Measurements from ENCODE around the gene GOSR1. TPM values are rescaled to one million over a fixed set of nuclear protein-coding genes. Genes with fewer than 3 reads are reported as not detected.
"Not testable (repeated sequence)": the region's sequence is repeated elsewhere in the genome, so short reads cannot be mapped to it uniquely, and the experiment has no call there.

The GOSR1 gene
- total RNA-seq, 1 experiment from 2014 or later: 47.1 TPM

GRCh38 chr17:30436729-30437128, 40.5 kb upstream of the GOSR1 start:
- intact Hi-C loops (cut with micrococcal nuclease; ENCODE audit: unreplicated experiment): loop anchor here (10.0 kb wide), 1 partner anchor 92 kb away; no protein-coding TSS in a partner anchor
- Mint-ChIP-seq H3K9me3 (ENCODE audit: low read depth, unreplicated experiment) (peaks cover 3% of the 10 kb centered on the region), H3K4me1 (ENCODE audit: low read depth, unreplicated experiment) (peaks cover 14% of the 10 kb centered on the region), H3K4me3 (ENCODE audit: low read depth, unreplicated experiment) (no peak overlapping the region), H3K36me3 (ENCODE audit: insufficient read depth, unreplicated experiment) (peaks cover 6% of the 10 kb centered on the region), H3K27ac (ENCODE audit: unreplicated experiment) (no peak overlapping the region), H3K27me3 (ENCODE audit: unreplicated experiment) (no peaks in the 10 kb centered on the region)
- TF ChIP-seq CTCF (IDR thresholded peaks at IDR 0.05; ENCODE audit: unreplicated experiment): no peak
- BruUV-seq (replicated peaks): no TSS peak
- CTCF ChIA-PET: no interaction called here
- no peak for DNase-seq

- TF ChIP-seq CTCF (IDR thresholded peaks at IDR 0.05; ENCODE audit: unreplicated experiment): no peak
- no peak for DNase-seq
- CTCF ChIA-PET: no interaction called here
- no TSS peak for BruUV-seq (replicated peaks)
- H3K9me3 Mint-ChIP-seq (ENCODE audit: low read depth, unreplicated experiment): no peaks in the 10 kb centered on the region
- no peak overlapping the region for H3K27ac Mint-ChIP-seq (ENCODE audit: unreplicated experiment)
- intact Hi-C loops (cut with micrococcal nuclease; ENCODE audit: unreplicated experiment): no loop called here
- H3K4me3 Mint-ChIP-seq (ENCODE audit: low read depth, unreplicated experiment): no peak overlapping the region
- H3K4me1 Mint-ChIP-seq (ENCODE audit: low read depth, unreplicated experiment): no peaks in the 10 kb centered on the region
- H3K27me3 Mint-ChIP-seq (ENCODE audit: unreplicated experiment): no peaks in the 10 kb centered on the region
- H3K36me3 Mint-ChIP-seq (ENCODE audit: insufficient read depth, unreplicated experiment): no peaks in the 10 kb centered on the region
Measured at GRCh38 chr17:30443721-30444120, 33.5 kb upstream of the GOSR1 start.

DNA sequence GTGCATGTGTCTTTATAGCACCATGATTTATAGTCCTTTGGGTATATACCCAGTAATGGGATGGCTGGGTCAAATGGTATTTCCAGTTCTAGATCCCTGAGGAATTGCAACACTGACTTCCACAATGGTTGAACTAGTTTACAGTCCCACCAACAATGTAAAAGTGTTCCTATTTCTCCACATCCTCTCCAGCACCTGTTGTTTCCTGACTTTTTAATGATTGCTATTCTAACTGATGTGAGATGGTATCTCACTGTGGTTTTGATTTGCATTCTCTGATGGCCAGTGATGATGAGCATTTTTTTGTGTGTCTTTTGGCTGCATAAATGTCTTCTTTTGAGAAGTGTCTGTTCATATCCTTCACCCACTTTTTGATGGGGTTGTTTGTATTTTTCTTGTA, 30.6 kb upstream of the GOSR1 start:
- BruUV-seq (replicated peaks); CTCF ChIA-PET; H3K4me1 Mint-ChIP-seq (ENCODE audit: low read depth, unreplicated experiment); H3K36me3 Mint-ChIP-seq (ENCODE audit: insufficient read depth, unreplicated experiment); H3K27me3 Mint-ChIP-seq (ENCODE audit: unreplicated experiment); DNase-seq; H3K9me3 Mint-ChIP-seq (ENCODE audit: low read depth, unreplicated experiment); intact Hi-C loops (cut with micrococcal nuclease; ENCODE audit: unreplicated experiment); H3K27ac Mint-ChIP-seq (ENCODE audit: unreplicated experiment); H3K4me3 Mint-ChIP-seq (ENCODE audit: low read depth, unreplicated experiment): not testable (repeated sequence)

DNA sequence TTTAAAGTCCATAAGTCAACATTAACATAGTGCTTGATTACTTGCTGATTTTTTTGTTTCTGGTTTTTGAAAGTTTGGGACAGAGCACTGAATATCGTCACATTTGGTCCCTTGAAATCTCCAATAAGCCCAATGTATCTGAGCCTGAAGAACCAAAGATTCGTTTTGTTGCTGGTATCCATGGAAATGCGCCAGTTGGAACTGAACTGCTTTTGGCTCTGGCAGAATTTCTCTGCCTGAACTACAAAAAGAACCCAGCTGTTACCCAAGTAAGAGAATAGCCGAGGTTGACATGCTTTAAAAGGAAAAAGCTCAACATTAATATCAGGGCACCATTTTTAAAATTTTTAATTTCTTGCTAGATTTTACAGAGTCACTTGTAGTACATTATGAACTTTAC, 27.7 kb upstream of the GOSR1 start:
- H3K36me3 Mint-ChIP-seq (ENCODE audit: insufficient read depth, unreplicated experiment): peaks cover 19% of the 10 kb centered on the region
- BruUV-seq (replicated peaks): no TSS peak

More for the DNA sequence above, 27.7 kb upstream of the GOSR1 start:
- Mint-ChIP-seq H3K27ac (ENCODE audit: unreplicated experiment) (no peak overlapping the region), H3K4me1 (ENCODE audit: low read depth, unreplicated experiment) (peaks cover 9% of the 10 kb centered on the region), H3K27me3 (ENCODE audit: unreplicated experiment) (no peaks in the 10 kb centered on the region), H3K9me3 (ENCODE audit: low read depth, unreplicated experiment) (peaks cover 1% of the 10 kb centered on the region), H3K4me3 (ENCODE audit: low read depth, unreplicated experiment) (no peak overlapping the region)
- TF ChIP-seq CTCF (IDR thresholded peaks at IDR 0.05; ENCODE audit: unreplicated experiment): no peak
- DNase-seq: no peak
- CTCF ChIA-PET: no interaction called here
- intact Hi-C loops (cut with micrococcal nuclease; ENCODE audit: unreplicated experiment): no loop called here
